Natural killer cell treated with Interleukin-12 subunit alpha and Interleukin-12 subunit beta and Interleukin-15 and Interleukin-18, amount 100 ng/mL, for 72 hours (primary cell): Measurements from ENCODE around the gene TESK2. TPM values are rescaled to one million over a fixed set of nuclear protein-coding genes. Genes with fewer than 3 reads are reported as not detected.

Experiments used
- ATAC-seq, 2 donors: fragments of 150-1000 bp; cut with Tn5 transposase in 1 of 2; sonication (Bioruptor Pico), chemical (Tn5 transposase) in 1 of 2; 2 replicates each; pipeline ENCODE4 v1.10.0; 2021
- DNase-seq: peaks from one replicate; pipeline ENCODE4 v3.0.0; 2022; ENCODE audit warnings: low spot score
- H3K27ac Mint-ChIP-seq, 2 donors: 1 replicate in 1 of 2; 2 replicates in 1 of 2; pipeline ENCODE4 v1.8.0; 2022; ENCODE audit warnings: mixed read lengths in 2 of 2, mild to moderate bottlenecking in 1 of 2, moderate library complexity in 1 of 2
- H3K27me3 Mint-ChIP-seq, 2 donors: 1 replicate in 1 of 2; 2 replicates in 1 of 2; pipeline ENCODE4 v1.8.0; 2022; ENCODE audit warnings: mixed read lengths in 2 of 2
- H3K36me3 Mint-ChIP-seq: one replicate; pipeline ENCODE4 v1.8.0; 2022; ENCODE audit warnings: mixed read lengths
- H3K4me1 Mint-ChIP-seq, 2 donors: 1 replicate in 1 of 2; 2 replicates in 1 of 2; pipeline ENCODE4 v1.8.0; 2022; ENCODE audit warnings: low read depth in 2 of 2, mixed read lengths in 2 of 2, mild to moderate bottlenecking in 1 of 2
- H3K4me3 Mint-ChIP-seq: one replicate; pipeline ENCODE4 v1.8.0; 2022; ENCODE audit warnings: mixed read lengths
- H3K9me3 Mint-ChIP-seq: 2 replicates; pipeline ENCODE4 v1.8.0; 2022; ENCODE audit warnings: mixed read lengths
- total RNA-seq, 2 donors: library from RNA; stranded (reverse); gene quantifications; one replicate each; pipeline ENCODE4 v1.2.3, GENCODE V29; 2022

Gene TESK2
- total RNA-seq, 2 donors from 2014 or later: 2.4 to 4.0 TPM

GRCh38 chr1:45348966-45349677 lies 141.8 kb downstream of the TESK2 start:
- Mint-ChIP-seq H3K4me1 (no peaks in the 10 kb centered on the region), H3K27ac (no peak overlapping the region), H3K4me3 (no peak overlapping the region), H3K36me3 (no peaks in the 10 kb centered on the region), H3K9me3 (no peaks in the 10 kb centered on the region), H3K27me3 (no peaks in the 10 kb centered on the region)
- no peak for ATAC-seq
- DNase-seq: no peak

GRCh38 chr1:45348609-45348965 lies 142.4 kb downstream of the TESK2 start:
- no peaks in the 10 kb centered on the region for H3K36me3 Mint-ChIP-seq
- ATAC-seq: no peak

GRCh38 chr1:45348020-45348419 lies 142.9 kb downstream of the TESK2 start:
- H3K27me3 Mint-ChIP-seq: no peaks in the 10 kb centered on the region
- no peaks in the 10 kb centered on the region for H3K9me3 Mint-ChIP-seq
- H3K27ac Mint-ChIP-seq: no peak overlapping the region
- peaks cover 0 to 1% of the 10 kb centered on the region in 2 donors for H3K4me1 Mint-ChIP-seq
- ATAC-seq: no peak
- DNase-seq: no peak
- H3K36me3 Mint-ChIP-seq: no peaks in the 10 kb centered on the region
- H3K4me3 Mint-ChIP-seq: no peak overlapping the region

More at GRCh38 chr1:45348609-45348965, 142.4 kb downstream of the TESK2 start:
- DNase-seq: no peak
- Mint-ChIP-seq H3K27ac (no peak overlapping the region), H3K4me3 (no peak overlapping the region), H3K9me3 (no peaks in the 10 kb centered on the region), H3K4me1 (no peaks in the 10 kb centered on the region), H3K27me3 (no peaks in the 10 kb centered on the region)

GRCh38 chr1:45346473-45346872 lies 144.5 kb downstream of the TESK2 start:
- no peaks in the 10 kb centered on the region for H3K9me3 Mint-ChIP-seq
- ATAC-seq: no peak
- no peak overlapping the region for H3K4me3 Mint-ChIP-seq
- no peaks in the 10 kb centered on the region for H3K27me3 Mint-ChIP-seq
- H3K27ac Mint-ChIP-seq: no peak overlapping the region
- no peak for DNase-seq
- peaks cover 10 to 12% of the 10 kb centered on the region in 2 donors for H3K4me1 Mint-ChIP-seq
- peaks cover 4% of the 10 kb centered on the region for H3K36me3 Mint-ChIP-seq

GRCh38 chr1:45345014-45345413 lies 145.9 kb downstream of the TESK2 start:
- H3K4me3 Mint-ChIP-seq: no peak overlapping the region
- H3K36me3 Mint-ChIP-seq: peaks cover 11% of the 10 kb centered on the region

GRCh38 chr1:45344499-45344898 lies 146.5 kb downstream of the TESK2 start:
- Mint-ChIP-seq H3K27ac (no peak overlapping the region), H3K27me3 (no peaks in the 10 kb centered on the region), H3K9me3 (no peaks in the 10 kb centered on the region), H3K4me3 (no peak overlapping the region), H3K36me3 (peaks cover 11% of the 10 kb centered on the region), H3K4me1 (peaks cover 19 to 24% of the 10 kb centered on the region in 2 donors)
- DNase-seq: no peak
- no peak for ATAC-seq

More at GRCh38 chr1:45345014-45345413, 145.9 kb downstream of the TESK2 start:
- no peak overlapping the region for H3K27ac Mint-ChIP-seq
- no peaks in the 10 kb centered on the region for H3K27me3 Mint-ChIP-seq
- DNase-seq (no peak), ATAC-seq (no peak)
- no peaks in the 10 kb centered on the region for H3K9me3 Mint-ChIP-seq
- H3K4me1 Mint-ChIP-seq: peaks cover 16 to 20% of the 10 kb centered on the region in 2 donors

- peak overlapping the region; percentile 96 to 100 for H3K27ac Mint-ChIP-seq
- H3K4me3 Mint-ChIP-seq: peak overlapping the region; percentile 99
- ATAC-seq (no peak), DNase-seq (no peak)
- no peaks in the 10 kb centered on the region for H3K27me3 Mint-ChIP-seq
- H3K9me3 Mint-ChIP-seq: no peaks in the 10 kb centered on the region
- peaks cover 24% of the 10 kb centered on the region for H3K36me3 Mint-ChIP-seq
- peaks cover 38 to 43% of the 10 kb centered on the region in 2 donors for H3K4me1 Mint-ChIP-seq
Observed at GRCh38 chr1:45340816-45341466, 150.0 kb downstream of the TESK2 start.

- no peaks in the 10 kb centered on the region for H3K27me3 Mint-ChIP-seq
- H3K36me3 Mint-ChIP-seq: peaks cover 24% of the 10 kb centered on the region
- ATAC-seq (peak; percentile 93 to 95), DNase-seq (peak; percentile 98)
- H3K27ac Mint-ChIP-seq: peak within 1 kb of the TSS; percentile 96 to 100
- peak within 1 kb of the TSS; percentile 99 for H3K4me3 Mint-ChIP-seq
- no peaks in the 10 kb centered on the region for H3K9me3 Mint-ChIP-seq
- H3K4me1 Mint-ChIP-seq: peaks cover 43% of the 10 kb centered on the region in 2 donors
Observed at GRCh38 chr1:45339789-45340558, 151.0 kb downstream of the TESK2 start, which contains the start of the genes MUTYH and TOE1. MUTYH (minus strand) TSS chr1:45340440; CDS start chr1:45334505, 5,935 bp downstream. TOE1 (plus strand) TSS chr1:45340170; CDS start chr1:45340253, 83 bp downstream.

- no peaks in the 10 kb centered on the region for H3K9me3 Mint-ChIP-seq
- ATAC-seq (no peak), DNase-seq (no peak)
- H3K27ac Mint-ChIP-seq: peak overlapping the region; percentile 96 to 100
- peaks cover 24% of the 10 kb centered on the region for H3K36me3 Mint-ChIP-seq
- peaks cover 48 to 50% of the 10 kb centered on the region in 2 donors for H3K4me1 Mint-ChIP-seq
- H3K4me3 Mint-ChIP-seq: peak overlapping the region; percentile 99
- no peaks in the 10 kb centered on the region for H3K27me3 Mint-ChIP-seq
Observed at GRCh38 chr1:45337630-45338325, 153.2 kb downstream of the TESK2 start.

GRCh38 chr1:45335855-45336324 lies 155.1 kb downstream of the TESK2 start:
- Mint-ChIP-seq H3K36me3 (peaks cover 20% of the 10 kb centered on the region), H3K9me3 (no peaks in the 10 kb centered on the region), H3K27ac (no peak overlapping the region), H3K27me3 (no peaks in the 10 kb centered on the region), H3K4me3 (no peak overlapping the region), H3K4me1 (peaks cover 37 to 38% of the 10 kb centered on the region in 2 donors)
- no peak for ATAC-seq
- DNase-seq: no peak

- no peaks in the 10 kb centered on the region for H3K27me3 Mint-ChIP-seq
- H3K9me3 Mint-ChIP-seq: no peaks in the 10 kb centered on the region
- peaks cover 27 to 33% of the 10 kb centered on the region in 2 donors for H3K4me1 Mint-ChIP-seq
- H3K27ac Mint-ChIP-seq: peak overlapping the region in 1 of 2 donors; percentile 61
- H3K36me3 Mint-ChIP-seq: peaks cover 14% of the 10 kb centered on the region
- ATAC-seq: no peak
- H3K4me3 Mint-ChIP-seq: no peak overlapping the region
- no peak for DNase-seq
Observed at GRCh38 chr1:45334308-45335245, 156.4 kb downstream of the TESK2 start.

- no peak for DNase-seq
- no peak overlapping the region for H3K27ac Mint-ChIP-seq
- no peaks in the 10 kb centered on the region for H3K36me3 Mint-ChIP-seq
- no peaks in the 10 kb centered on the region for H3K27me3 Mint-ChIP-seq
- peaks cover 7 to 15% of the 10 kb centered on the region in 2 donors for H3K4me1 Mint-ChIP-seq
- no peak overlapping the region for H3K4me3 Mint-ChIP-seq
- H3K9me3 Mint-ChIP-seq: no peaks in the 10 kb centered on the region
- ATAC-seq: no peak
Observed at GRCh38 chr1:45332346-45332720, 158.6 kb downstream of the TESK2 start.
